SJCRH30 (cell line): ENCODE data around the gene LRRC8A. TPM values are rescaled to one million over a fixed set of nuclear protein-coding genes. Genes with fewer than 3 reads are reported as not detected.
A peak's percentile ranks its signal among the peaks of the same experiment; 100 is the strongest.

Experiments
- DNase-seq, 2 experiments: peaks; one replicate each; pipeline ENCODE4 v3.0.0-alpha.2; 2015 to 2020
- H3K27ac ChIP-seq: fragments of 250-450 bp; sonication (Bioruptor Pico); 2 replicates; pipeline ENCODE4 v1.5.1; 2020; ENCODE audit warnings: mild to moderate bottlenecking, moderate library complexity
- H3K27me3 ChIP-seq: fragments of 250-450 bp; sonication (Bioruptor Pico); 2 replicates; pipeline ENCODE4 v1.5.1; 2020; ENCODE audit warnings: mild to moderate bottlenecking, moderate library complexity
- H3K36me3 ChIP-seq: fragments of 250-450 bp; sonication (Bioruptor Pico); 2 replicates; pipeline ENCODE4 v1.5.1; 2020; ENCODE audit warnings: mild to moderate bottlenecking, moderate library complexity
- H3K4me1 ChIP-seq: fragments of 250-450 bp; sonication (Bioruptor Pico); 2 replicates; pipeline ENCODE4 v1.5.1; 2020; ENCODE audit warnings: mild to moderate bottlenecking, moderate library complexity
- H3K4me3 ChIP-seq: fragments of 250-450 bp; sonication (Bioruptor Pico); 2 replicates; pipeline ENCODE4 v1.5.1; 2020; ENCODE audit warnings: mild to moderate bottlenecking, moderate library complexity
- H3K9me3 ChIP-seq: fragments of 250-450 bp; sonication (Bioruptor Pico); replicated peaks from 2 replicates; pipeline ENCODE4 v1.5.1; 2020; ENCODE audit warnings: mild to moderate bottlenecking, moderate library complexity
- total RNA-seq: library from RNA; depleted of rRNA; stranded (reverse); fragments of >200 nt; shearing (Covaris generic); gene quantifications from 2 replicates; pipeline ENCODE4 v1.2.3, GENCODE V29; 2014

LRRC8A gene
- total RNA-seq, 1 experiment from 2014 or later = 50.8 TPM

DNA sequence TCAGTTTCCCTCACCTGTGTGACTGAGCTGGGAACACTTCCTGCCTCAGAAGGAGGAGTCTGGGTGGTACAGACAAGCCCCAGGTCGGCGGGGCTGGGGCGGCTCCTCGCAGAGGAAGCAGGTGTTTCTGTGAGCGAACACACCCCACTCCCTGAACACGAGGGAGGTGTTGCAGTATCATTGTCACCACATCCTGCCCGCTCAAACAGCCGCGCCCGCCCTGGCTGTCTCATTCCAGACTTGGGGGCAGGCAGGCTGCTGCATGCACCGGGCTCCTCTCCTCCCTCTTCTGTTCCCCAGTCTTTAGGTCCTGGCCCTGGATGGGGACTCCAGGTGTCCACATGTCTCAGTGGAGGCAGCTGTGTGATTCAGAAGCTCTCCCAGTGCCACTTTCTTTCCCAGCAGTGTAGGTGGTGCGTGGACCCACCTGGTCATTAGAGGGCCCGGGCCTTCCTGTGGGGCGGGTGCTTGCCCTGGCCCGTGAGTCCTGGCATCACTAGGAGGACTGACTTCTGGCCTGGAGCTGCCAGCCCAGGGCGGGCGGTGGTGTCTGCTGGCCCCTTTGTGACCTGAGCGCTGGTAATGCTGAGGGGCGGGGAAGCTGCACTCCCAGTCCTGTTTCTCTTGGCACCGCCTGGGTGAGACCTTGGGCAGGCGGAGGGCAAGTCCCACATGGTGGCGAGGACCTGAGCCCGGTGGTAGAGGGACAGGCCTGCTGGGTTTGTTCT is 20.6 kb downstream of the LRRC8A start:
- Histone ChIP-seq H3K36me3 (peaks cover 23% of the 10 kb centered on the region), H3K4me3 (no peak overlapping the region), H3K4me1 (peaks cover 20% of the 10 kb centered on the region), H3K27ac (no peak overlapping the region), H3K27me3 (no peaks in the 10 kb centered on the region), H3K9me3 (no peaks in the 10 kb centered on the region)
- DNase-seq = no peak

DNA sequence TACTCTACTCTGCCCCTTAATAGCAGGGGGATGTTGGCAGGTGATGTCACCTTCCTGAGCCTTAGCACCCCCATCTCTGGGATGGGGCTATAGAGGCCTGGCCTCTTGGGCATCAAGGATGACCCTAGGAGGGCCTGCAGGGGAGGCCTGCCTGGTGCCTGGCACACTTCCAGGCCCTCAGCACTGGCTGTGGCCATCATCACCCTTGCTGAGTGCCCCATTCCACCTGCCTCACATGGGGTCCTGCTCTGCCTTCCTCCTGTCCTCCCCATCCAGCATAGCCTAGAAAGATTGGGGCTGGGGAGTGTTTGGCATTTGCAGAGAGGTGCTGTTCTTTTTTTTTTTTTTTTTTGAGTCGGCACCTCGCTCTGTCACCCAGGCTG is 21.1 kb downstream of the LRRC8A start:
- H3K27me3 ChIP-seq = no peaks in the 10 kb centered on the region
- peaks cover 26% of the 10 kb centered on the region for H3K36me3 ChIP-seq
- H3K9me3 ChIP-seq = no peaks in the 10 kb centered on the region
- peaks cover 20% of the 10 kb centered on the region for H3K4me1 ChIP-seq
- no peak overlapping the region for H3K4me3 ChIP-seq
- H3K27ac ChIP-seq = no peak overlapping the region
- no peak for DNase-seq

DNA sequence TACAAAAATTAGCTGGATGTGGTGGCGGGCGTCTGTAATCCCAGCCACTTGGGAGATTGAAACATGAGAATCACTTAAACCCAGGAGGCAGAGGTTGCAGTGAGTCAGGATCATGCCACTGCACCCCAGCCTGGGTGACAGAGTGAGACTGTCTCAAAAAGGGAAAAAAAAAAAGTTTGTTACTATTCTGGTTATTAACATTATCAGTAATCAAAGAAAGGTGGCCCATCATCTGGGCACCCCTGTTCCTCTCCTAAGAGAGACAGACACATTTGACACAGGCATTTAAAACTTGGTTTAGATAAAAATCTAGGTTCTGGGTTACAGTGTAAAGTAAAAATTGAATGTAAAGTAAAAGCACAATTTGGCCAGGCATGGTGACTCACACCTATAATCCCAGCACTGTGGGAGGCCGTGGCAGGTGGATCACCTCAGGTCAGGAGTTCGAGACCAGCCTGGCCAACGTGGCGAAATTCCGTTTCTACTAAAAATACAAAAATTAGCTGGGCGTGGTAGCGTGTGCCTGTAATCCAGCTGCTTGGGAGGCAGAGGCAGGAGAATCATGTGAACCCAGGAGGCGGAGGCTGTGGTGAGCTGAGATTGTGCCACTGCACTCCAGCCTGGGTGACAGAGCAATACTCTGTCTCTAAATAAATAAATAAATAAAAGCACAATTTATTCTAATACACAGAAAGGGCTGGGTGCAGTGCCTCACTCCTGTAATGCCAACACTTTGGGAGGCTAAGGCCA is 22.1 kb downstream of the LRRC8A start:
- no peaks in the 10 kb centered on the region for H3K27me3 ChIP-seq
- no peaks in the 10 kb centered on the region for H3K9me3 ChIP-seq
- peaks cover 20% of the 10 kb centered on the region for H3K4me1 ChIP-seq
- DNase-seq = peak; percentile 51 to 59
- H3K4me3 ChIP-seq = no peak overlapping the region
- peak overlapping the region; percentile 6; the same call in 1 of the 2 replicates for H3K27ac ChIP-seq
- peaks cover 30% of the 10 kb centered on the region for H3K36me3 ChIP-seq

DNA sequence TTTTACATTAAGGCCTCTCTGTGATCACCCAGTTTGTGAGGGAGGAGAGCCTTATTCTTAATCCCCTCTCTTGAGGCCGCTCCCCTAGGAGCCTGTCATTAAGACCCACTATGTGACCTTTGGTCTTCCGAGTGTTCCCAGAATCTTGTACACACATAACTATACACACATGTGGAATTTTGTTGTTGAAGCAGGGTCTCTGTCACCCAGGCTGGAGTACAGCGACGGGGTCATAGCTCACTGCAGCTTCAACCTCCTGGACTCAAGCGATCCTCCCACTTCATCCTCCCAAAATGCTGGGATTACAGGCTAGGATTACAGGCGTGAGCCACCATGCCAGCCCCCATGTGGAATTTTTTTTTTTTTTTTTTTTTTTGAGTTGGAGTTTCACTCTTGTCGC is 24.0 kb downstream of the LRRC8A start:
- Histone ChIP-seq H3K4me1 (peaks cover 23% of the 10 kb centered on the region), H3K27ac (no peak overlapping the region), H3K4me3 (no peak overlapping the region), H3K36me3 (peaks cover 46% of the 10 kb centered on the region), H3K27me3 (no peaks in the 10 kb centered on the region), H3K9me3 (no peaks in the 10 kb centered on the region)
- DNase-seq = no peak

DNA sequence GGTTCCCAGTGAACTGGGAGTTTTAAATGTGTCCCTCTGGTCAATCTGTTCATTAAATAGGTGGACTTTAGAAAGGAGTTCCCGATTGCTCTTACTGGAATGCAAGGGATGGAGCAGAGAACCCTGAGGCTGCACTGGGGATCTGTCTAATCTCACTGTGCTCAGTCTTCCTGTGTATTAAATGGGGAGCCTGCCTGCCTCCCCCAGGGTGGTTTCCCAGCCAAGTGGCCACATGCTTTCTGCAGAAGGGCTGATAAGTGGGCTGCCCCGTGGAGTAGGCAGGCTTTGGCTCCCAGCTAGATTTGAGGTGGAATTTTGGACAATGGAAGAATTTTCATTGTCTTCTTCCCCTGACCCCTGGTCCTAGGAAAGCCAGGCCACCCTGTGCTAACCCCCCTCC is 24.8 kb downstream of the LRRC8A start:
- no peaks in the 10 kb centered on the region for H3K9me3 ChIP-seq
- peaks cover 31% of the 10 kb centered on the region for H3K4me1 ChIP-seq
- peaks cover 46% of the 10 kb centered on the region for H3K36me3 ChIP-seq
- H3K27ac ChIP-seq = no peak overlapping the region
- no peaks in the 10 kb centered on the region for H3K27me3 ChIP-seq
- no peak overlapping the region for H3K4me3 ChIP-seq
- no peak for DNase-seq

DNA sequence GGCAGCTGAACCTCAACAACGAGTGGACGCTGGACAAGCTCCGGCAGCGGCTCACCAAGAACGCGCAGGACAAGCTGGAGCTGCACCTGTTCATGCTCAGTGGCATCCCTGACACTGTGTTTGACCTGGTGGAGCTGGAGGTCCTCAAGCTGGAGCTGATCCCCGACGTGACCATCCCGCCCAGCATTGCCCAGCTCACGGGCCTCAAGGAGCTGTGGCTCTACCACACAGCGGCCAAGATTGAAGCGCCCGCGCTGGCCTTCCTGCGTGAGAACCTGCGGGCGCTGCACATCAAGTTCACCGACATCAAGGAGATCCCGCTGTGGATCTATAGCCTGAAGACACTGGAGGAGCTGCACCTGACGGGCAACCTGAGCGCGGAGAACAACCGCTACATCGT is 26.4 kb downstream of the LRRC8A start:
- no peak overlapping the region for H3K27ac ChIP-seq
- peaks cover 57% of the 10 kb centered on the region for H3K36me3 ChIP-seq
- no peaks in the 10 kb centered on the region for H3K9me3 ChIP-seq
- no peak overlapping the region for H3K4me3 ChIP-seq
- peaks cover 26% of the 10 kb centered on the region for H3K4me1 ChIP-seq
- DNase-seq = no peak
- H3K27me3 ChIP-seq = no peaks in the 10 kb centered on the region

DNA sequence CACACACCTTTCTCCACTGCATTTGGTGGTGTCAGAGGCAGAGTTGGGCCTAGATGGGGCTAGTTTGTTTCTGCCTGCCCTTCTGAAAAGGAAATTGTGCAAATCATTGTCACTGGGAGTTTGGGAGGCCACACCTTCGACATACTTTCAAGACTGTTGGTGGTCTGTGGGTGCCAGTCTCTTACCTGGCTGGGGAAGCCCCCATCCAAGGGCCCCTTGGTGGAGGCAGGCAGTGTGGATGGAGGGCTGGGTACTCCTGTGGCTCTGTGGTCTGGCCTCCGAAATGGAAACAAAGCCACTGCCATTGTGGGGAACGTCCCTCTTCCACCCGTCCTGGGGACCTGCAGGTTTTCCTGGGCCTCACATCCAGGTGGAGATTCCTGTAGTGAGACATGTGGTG is 27.9 kb downstream of the LRRC8A start:
- H3K4me1 ChIP-seq = peaks cover 15% of the 10 kb centered on the region

DNA sequence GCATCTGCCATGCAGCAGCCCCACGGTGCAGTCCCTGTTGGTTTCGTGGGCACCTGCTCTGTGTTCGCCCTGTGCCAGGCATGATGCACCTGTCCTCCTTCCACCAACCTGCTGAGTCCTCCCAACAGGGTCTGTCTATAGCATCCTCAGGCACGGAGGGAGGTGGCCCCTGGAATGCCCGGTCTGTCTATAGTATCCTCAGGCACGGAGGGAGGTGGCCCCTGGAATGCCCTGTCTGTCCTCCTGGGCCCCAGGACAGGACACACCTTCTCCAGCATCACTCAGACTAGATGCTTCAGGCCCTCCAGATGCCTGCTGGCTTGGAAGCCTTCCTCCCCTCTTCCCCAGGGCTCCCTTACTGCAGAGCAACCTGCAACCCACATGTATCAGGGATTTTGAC is 29.0 kb downstream of the LRRC8A start:
- H3K4me3 ChIP-seq = no peak overlapping the region
- peaks cover 15% of the 10 kb centered on the region for H3K4me1 ChIP-seq
- no peaks in the 10 kb centered on the region for H3K27me3 ChIP-seq
- peak overlapping the region; percentile 55; the same call in 1 of the 2 replicates for H3K27ac ChIP-seq
- H3K36me3 ChIP-seq = peaks cover 73% of the 10 kb centered on the region
- H3K9me3 ChIP-seq = no peaks in the 10 kb centered on the region
- DNase-seq = no peak

More for the DNA sequence above, 27.9 kb downstream of the LRRC8A start:
- H3K27me3 ChIP-seq = no peaks in the 10 kb centered on the region
- peaks cover 69% of the 10 kb centered on the region for H3K36me3 ChIP-seq
- no peaks in the 10 kb centered on the region for H3K9me3 ChIP-seq
- no peak overlapping the region for H3K4me3 ChIP-seq
- DNase-seq = no peak
- no peak overlapping the region for H3K27ac ChIP-seq

DNA sequence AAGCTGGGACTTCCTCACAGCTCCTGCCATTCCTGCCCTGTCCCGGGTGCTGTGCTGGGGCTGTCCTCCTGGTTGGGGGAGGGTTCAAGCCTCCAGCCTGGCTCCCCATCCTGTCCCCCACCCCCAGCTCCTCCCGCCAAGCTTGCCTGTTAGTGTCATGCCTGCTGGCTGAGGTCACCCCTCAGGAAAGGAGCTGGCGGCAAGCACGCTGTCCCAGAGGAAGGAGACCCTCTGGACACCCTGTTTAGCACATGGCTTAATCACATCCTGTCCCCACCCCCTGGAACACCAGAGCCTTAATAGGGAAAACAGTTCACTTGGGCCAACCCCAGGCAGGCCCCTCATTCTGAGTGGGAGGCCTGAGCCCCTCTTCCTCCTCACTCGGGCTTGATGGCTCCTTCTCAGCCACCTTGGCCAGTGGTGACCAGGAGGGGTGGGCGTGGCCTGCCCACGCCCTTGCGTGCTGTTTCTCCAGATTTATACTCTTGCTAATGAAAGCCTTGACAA is 29.6 kb downstream of the LRRC8A start:
- peak overlapping the region; percentile 55 for H3K27ac ChIP-seq
- no peaks in the 10 kb centered on the region for H3K9me3 ChIP-seq
- H3K4me1 ChIP-seq = peaks cover 15% of the 10 kb centered on the region
- no peak overlapping the region for H3K4me3 ChIP-seq
- peaks cover 71% of the 10 kb centered on the region for H3K36me3 ChIP-seq
- peak; percentile 66 to 80 for DNase-seq
- no peaks in the 10 kb centered on the region for H3K27me3 ChIP-seq

DNA sequence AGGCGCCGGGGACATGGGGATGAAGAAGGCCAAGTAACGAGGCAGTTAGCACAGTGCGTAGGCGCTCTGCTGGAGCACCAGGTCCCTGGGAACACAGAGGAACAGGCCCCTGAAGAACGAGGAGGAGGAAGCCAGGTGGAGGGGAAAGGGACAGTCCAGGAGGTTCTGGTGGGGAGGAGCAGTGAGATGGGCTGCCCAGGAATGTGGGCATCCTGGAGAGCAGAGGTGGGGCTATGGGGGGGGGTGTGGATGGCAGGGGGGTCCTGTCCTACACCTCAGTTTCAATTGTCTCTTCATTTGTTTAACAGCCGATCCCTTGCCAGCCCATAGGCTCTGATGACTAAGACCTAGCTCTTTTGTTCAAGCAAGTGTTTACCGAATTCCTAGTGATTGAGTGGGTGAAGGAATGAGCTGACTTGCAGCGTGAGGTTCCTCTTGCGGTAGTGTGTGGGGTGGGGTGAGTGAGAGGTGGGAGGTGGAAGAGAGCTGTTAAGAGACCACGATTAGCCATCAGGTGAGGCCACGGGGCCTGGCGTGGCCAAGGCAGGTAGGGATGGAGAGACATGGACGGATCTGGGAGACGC is 30.4 kb downstream of the LRRC8A start:
- Histone ChIP-seq H3K36me3 (peaks cover 65% of the 10 kb centered on the region), H3K9me3 (no peaks in the 10 kb centered on the region), H3K4me3 (no peak overlapping the region), H3K4me1 (peaks cover 15% of the 10 kb centered on the region), H3K27me3 (no peaks in the 10 kb centered on the region), H3K27ac (peak overlapping the region; percentile 55)
- DNase-seq = no peak

DNA sequence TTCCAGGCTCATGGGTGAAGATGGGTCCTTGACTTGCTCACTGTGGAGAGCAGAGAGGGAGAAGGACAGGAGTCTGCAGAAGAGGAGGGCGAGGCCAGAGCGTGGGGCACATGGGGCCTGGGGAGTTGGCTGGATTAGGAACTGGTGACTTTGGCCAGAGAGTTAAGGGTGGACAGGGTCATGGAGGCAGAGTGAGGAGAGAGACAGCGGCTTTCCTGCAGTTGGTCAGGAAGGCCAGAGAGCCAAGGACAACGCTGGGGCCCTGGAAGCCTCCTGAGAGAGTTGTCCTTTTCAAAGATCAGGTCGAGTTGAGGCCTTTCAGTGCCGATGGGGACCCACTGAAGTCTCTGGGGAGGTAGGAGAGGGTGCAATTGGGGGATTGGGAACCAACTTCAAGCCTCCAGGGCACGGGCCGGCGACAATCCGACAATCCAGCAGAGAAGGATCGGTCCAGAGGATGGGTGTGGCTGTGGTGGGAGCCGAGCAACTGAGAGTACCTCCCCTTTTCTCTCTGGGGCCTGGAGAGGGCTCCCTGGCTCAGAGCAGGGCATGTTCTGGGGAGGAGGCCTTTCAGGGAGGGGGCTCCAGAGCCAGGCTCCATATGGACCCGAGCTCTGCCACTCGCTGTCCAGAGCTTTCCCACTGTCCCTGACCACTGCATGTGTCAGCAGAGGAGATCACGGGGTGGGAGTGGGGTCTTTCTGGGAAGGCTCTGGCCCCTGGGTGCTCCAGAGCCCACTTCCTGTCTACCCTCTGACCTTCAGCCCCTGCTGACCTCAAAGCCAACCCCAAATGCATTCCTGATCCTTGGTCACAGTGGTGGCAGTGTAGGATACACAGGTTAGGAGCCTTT is 31.3 kb downstream of the LRRC8A start:
- H3K27ac ChIP-seq = no peak overlapping the region
- no peak overlapping the region for H3K4me3 ChIP-seq
- H3K27me3 ChIP-seq = no peaks in the 10 kb centered on the region
- no peaks in the 10 kb centered on the region for H3K9me3 ChIP-seq
- H3K4me1 ChIP-seq = peaks cover 15% of the 10 kb centered on the region
- peaks cover 56% of the 10 kb centered on the region for H3K36me3 ChIP-seq
- no peak for DNase-seq

DNA sequence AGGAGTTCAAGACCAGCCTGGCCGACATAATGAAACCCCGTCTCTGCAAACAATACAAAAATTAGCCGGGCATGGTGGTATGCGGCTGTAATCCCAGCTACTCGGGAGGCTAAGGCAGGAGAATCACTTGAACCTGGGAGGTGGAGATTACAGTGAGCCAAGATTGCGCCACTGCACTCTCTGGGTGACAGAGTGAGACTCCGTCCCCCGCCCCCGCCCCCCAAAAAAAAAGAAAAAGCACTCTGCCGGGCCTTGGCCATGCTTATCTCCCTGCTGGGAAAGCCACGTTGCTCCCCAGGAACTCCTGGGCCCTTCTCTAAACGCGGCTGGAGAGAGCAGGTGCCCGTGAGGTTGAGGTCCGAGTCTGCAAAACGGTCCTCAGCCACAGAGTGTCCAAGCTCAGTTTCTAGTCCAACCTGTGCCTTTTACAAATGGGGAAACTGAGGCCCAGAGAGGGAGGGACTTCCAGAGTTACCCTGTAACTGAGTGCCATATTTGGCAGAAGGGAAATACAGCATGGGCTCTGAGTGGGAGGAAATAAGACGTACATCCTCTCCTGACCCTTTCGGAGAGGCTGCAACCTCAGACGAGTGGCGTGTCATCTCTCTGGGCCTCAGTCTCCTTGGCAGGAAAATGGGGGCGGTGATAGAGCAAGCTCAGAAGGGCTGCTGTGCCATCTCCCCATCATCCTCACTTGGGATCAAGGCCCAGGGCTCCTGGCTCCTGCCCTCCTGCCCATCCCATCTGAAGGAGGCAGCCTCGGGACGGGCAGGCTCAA is 32.3 kb downstream of the LRRC8A start:
- Histone ChIP-seq H3K4me3 (no peak overlapping the region), H3K4me1 (peaks cover 15% of the 10 kb centered on the region), H3K9me3 (no peaks in the 10 kb centered on the region), H3K27ac (no peak overlapping the region), H3K27me3 (no peaks in the 10 kb centered on the region), H3K36me3 (peaks cover 47% of the 10 kb centered on the region)
- DNase-seq = no peak

DNA sequence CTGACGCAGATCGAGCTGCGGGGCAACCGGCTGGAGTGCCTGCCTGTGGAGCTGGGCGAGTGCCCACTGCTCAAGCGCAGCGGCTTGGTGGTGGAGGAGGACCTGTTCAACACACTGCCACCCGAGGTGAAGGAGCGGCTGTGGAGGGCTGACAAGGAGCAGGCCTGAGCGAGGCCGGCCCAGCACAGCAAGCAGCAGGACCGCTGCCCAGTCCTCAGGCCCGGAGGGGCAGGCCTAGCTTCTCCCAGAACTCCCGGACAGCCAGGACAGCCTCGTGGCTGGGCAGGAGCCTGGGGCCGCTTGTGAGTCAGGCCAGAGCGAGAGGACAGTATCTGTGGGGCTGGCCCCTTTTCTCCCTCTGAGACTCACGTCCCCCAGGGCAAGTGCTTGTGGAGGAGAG is 34.3 kb downstream of the LRRC8A start:
- Histone ChIP-seq H3K4me3 (no peak overlapping the region), H3K27ac (no peak overlapping the region), H3K36me3 (peaks cover 32% of the 10 kb centered on the region), H3K27me3 (no peaks in the 10 kb centered on the region), H3K4me1 (peaks cover 16% of the 10 kb centered on the region), H3K9me3 (no peaks in the 10 kb centered on the region)
- no peak for DNase-seq

DNA sequence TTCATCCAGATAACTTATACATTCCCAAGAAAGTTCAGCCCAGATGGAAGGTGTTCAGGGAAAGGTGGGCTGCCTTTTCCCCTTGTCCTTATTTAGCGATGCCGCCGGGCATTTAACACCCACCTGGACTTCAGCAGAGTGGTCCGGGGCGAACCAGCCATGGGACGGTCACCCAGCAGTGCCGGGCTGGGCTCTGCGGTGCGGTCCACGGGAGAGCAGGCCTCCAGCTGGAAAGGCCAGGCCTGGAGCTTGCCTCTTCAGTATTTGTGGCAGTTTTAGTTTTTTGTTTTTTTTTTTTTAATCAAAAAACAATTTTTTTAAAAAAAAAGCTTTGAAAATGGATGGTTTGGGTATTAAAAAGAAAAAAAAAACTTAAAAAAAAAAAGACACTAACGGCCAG is 34.8 kb downstream of the LRRC8A start:
- no peak for DNase-seq
- no peaks in the 10 kb centered on the region for H3K9me3 ChIP-seq
- no peak overlapping the region for H3K27ac ChIP-seq
- peaks cover 10% of the 10 kb centered on the region for H3K4me1 ChIP-seq
- no peaks in the 10 kb centered on the region for H3K27me3 ChIP-seq
- H3K4me3 ChIP-seq = no peak overlapping the region
- peaks cover 32% of the 10 kb centered on the region for H3K36me3 ChIP-seq
